Activated CD8-positive, alpha-beta T cell treated with anti-CD3 and anti-CD28 coated beads for 36 hours (primary cell): Measurements from ENCODE around the gene GSTM5. TPM values are rescaled to one million over a fixed set of nuclear protein-coding genes. Genes with fewer than 3 reads are reported as not detected.

ENCODE experiments used
- ATAC-seq: fragments of 200-7000 bp; cut with Tn5 transposase; one replicate; pipeline ENCODE4 v1.10.0; 2021; ENCODE audit warnings: mild to moderate bottlenecking, moderate library complexity
- CTCF ChIA-PET: fragments of 350-600 bp; sonication (Branson Sonifier 250); formaldehyde crosslinking; loops from one replicate; lab custom pipeline; 2021; ENCODE audit warnings: antibody characterized with exemption; lab: Charles Lee
- POLR2A ChIA-PET: fragments of 350-600 bp; sonication (Branson Sonifier 250); formaldehyde crosslinking; loops from one replicate; lab custom pipeline; 2021; ENCODE audit warnings: antibody characterized with exemption; lab: Charles Lee
- DNase-seq: peaks from one replicate; pipeline ENCODE4 v3.0.0-alpha.2; 2020
- H3K27ac Mint-ChIP-seq: one replicate; pipeline ENCODE4 v1.8.0; 2021; ENCODE audit warnings: mild to moderate bottlenecking, mixed read lengths
- H3K27me3 Mint-ChIP-seq: one replicate; pipeline ENCODE4 v1.8.0; 2021; ENCODE audit warnings: mixed read lengths
- H3K36me3 Mint-ChIP-seq: one replicate; pipeline ENCODE4 v1.8.0; 2021; ENCODE audit warnings: low read depth, mixed read lengths
- H3K4me1 Mint-ChIP-seq: one replicate; pipeline ENCODE4 v1.8.0; 2021; ENCODE audit warnings: low read depth, mixed read lengths
- H3K4me3 Mint-ChIP-seq: one replicate; pipeline ENCODE4 v1.8.0; 2021; ENCODE audit warnings: mild to moderate bottlenecking, moderate library complexity, mixed read lengths
- H3K9me3 Mint-ChIP-seq: one replicate; pipeline ENCODE4 v1.8.0; 2021; ENCODE audit warnings: mixed read lengths
- intact Hi-C: fragments of 100-400 bp; cut with micrococcal nuclease; formaldehyde crosslinking; loops from one replicate; pipeline ENCODE4 v1.10.0; 2022
- total RNA-seq, 2 experiments: library from RNA; stranded (reverse); gene quantifications; one replicate each; pipeline ENCODE4 v1.2.3, GENCODE V29; 2021
- TF ChIP-seq, protein P1 (sequence below): fragments of 200-600 bp; IDR thresholded peaks from one replicate; pipeline ENCODE4 v1.8.0; 2022; ENCODE audit warnings: antibody characterized with exemption, mild to moderate bottlenecking

The GSTM5 gene
- total RNA-seq, 2 experiments from 2014 or later = 0.49 to 0.50 TPM

DNA sequence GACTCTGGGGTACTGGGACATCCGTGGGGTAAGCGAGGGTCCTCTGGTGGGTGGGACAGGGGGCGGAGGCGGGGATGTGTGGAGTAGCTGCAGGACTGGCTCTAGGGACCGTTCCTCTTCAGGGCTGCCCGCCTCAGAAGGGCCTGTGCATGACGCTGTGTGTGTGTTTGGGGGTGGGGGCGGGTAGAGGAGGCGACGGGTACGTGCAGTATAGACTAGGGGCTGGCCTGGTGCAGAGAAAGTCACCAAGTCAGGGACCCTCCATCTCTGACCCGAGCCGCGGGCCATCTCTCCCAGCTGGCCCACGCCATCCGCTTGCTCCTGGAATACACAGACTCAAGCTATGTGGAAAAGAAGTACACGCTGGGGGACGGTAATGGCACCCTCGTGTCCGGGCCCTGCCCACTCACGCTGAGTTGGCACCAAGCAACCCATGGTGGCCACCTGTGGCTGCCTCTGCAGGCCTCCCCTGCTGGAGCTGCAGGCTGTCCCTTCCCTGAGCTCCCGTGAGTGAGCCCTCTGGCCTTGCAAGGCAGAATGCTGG, 342 bp downstream of the GSTM5 start:
- POLR2A ChIA-PET = interaction anchor here (0.6 to 1.1 kb wide), 2 partner anchors 12 to 25 kb away, joined by 3 to 5 read pairs; no protein-coding TSS in a partner anchor
- Mint-ChIP-seq H3K36me3 (peaks cover 7% of the 10 kb centered on the region), H3K4me3 (no peak overlapping the region), H3K4me1 (peaks cover 1% of the 10 kb centered on the region), H3K27ac (no peak overlapping the region), H3K9me3 (peaks cover 13% of the 10 kb centered on the region), H3K27me3 (peaks cover 6% of the 10 kb centered on the region)
- intact Hi-C loops = no loop called here
- CTCF ChIA-PET = no interaction called here
- DNase-seq = no peak
- peak; percentile 39 for ATAC-seq
- TF ChIP-seq, protein P1, sequence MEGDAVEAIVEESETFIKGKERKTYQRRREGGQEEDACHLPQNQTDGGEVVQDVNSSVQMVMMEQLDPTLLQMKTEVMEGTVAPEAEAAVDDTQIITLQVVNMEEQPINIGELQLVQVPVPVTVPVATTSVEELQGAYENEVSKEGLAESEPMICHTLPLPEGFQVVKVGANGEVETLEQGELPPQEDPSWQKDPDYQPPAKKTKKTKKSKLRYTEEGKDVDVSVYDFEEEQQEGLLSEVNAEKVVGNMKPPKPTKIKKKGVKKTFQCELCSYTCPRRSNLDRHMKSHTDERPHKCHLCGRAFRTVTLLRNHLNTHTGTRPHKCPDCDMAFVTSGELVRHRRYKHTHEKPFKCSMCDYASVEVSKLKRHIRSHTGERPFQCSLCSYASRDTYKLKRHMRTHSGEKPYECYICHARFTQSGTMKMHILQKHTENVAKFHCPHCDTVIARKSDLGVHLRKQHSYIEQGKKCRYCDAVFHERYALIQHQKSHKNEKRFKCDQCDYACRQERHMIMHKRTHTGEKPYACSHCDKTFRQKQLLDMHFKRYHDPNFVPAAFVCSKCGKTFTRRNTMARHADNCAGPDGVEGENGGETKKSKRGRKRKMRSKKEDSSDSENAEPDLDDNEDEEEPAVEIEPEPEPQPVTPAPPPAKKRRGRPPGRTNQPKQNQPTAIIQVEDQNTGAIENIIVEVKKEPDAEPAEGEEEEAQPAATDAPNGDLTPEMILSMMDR = no peak

DNA sequence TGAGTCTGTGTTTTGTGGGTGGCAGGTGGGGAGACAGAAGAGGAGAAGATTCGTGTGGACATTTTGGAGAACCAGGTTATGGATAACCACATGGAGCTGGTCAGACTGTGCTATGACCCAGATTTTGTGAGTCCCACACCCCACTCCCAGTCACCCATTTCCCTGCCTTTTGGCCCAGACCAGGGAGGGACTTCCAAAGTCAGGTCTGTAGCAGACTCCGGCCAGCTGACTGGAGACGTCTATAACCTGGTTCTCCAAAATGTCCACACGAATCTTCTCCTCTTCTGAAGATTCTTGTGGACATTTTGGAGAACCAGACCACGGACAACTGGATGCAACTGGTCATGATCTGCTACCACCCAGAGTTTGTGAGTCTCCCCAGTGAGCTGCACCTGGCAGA, 1.6 kb downstream of the GSTM5 start:
- TF ChIP-seq, protein P1 = no peak
- CTCF ChIA-PET = interaction anchor here (1.4 kb wide), 1 partner anchor 73 kb away, joined by 3 read pairs; no protein-coding TSS in a partner anchor
- peaks cover 3% of the 10 kb centered on the region for H3K36me3 Mint-ChIP-seq
- H3K9me3 Mint-ChIP-seq = peaks cover 10% of the 10 kb centered on the region
- intact Hi-C loops = no loop called here
- H3K4me1 Mint-ChIP-seq = peaks cover 1% of the 10 kb centered on the region
- H3K27ac Mint-ChIP-seq = no peak overlapping the region
- peaks cover 6% of the 10 kb centered on the region for H3K27me3 Mint-ChIP-seq
- ATAC-seq (no peak), DNase-seq (no peak)
- POLR2A ChIA-PET = no interaction called here
- H3K4me3 Mint-ChIP-seq = no peak overlapping the region

DNA sequence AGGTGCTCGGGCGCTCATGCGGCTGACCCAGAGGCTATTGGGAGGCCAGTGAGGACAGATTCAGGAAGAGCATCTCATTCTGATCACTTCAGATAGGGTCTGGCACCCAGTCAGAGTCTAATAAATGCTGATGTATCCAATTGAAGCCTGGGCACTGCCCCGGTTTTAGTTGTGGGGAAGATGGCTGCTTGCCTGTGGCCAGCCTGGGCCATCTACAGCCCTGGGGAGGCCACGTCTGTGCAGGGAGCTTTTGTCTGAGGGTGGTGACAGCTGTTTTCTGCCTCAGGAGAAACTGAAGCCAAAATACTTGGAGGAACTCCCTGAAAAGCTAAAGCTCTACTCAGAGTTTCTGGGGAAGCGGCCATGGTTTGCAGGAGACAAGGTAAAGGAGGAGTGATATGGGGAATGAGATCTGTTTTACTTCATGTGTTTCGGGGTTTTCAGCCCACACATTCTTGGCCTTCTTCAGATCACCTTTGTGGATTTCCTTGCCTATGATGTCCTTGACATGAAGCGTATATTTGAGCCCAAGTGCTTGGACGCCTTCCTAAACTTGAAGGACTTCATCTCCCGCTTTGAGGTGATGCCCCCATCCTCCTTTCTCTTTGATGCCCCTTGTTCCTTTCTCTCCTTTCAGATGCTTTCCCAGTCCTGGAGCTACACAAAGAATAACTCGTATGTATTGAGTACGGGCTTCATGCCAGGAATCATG, 2.8 kb downstream of the GSTM5 start:
- CTCF ChIA-PET = interaction anchor here (1.4 kb wide), 1 partner anchor 74 kb away, joined by 3 read pairs; no protein-coding TSS in a partner anchor
- TF ChIP-seq, protein P1 = no peak
- H3K27me3 Mint-ChIP-seq = peaks cover 6% of the 10 kb centered on the region

DNA sequence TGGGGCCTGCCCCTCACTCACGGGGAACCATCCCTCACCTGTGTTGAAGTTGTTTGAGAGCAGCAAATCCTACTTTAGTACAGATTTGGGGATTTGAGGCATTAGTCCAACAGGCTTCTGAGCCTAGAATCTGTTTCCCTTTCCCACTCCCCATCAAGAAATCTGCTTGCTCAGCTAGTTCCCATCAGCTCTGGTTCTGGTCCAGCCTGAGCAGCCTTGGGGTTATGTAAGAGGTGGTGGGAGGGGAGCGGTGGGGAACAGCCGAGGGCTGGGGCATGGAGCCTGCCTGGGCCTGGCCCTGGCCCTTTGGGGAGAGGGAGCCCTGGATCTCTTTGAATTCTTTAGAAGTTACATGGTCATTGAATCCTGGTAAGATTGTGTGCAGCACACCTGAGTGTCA, 4.1 kb downstream of the GSTM5 start:
- ATAC-seq (no peak), DNase-seq (no peak)
- intact Hi-C loops = no loop called here
- TF ChIP-seq, protein P1 = no peak
- Mint-ChIP-seq H3K27ac (no peak overlapping the region), H3K4me1 (peaks cover 5% of the 10 kb centered on the region), H3K36me3 (no peaks in the 10 kb centered on the region), H3K4me3 (no peak overlapping the region), H3K9me3 (no peaks in the 10 kb centered on the region), H3K27me3 (peaks cover 6% of the 10 kb centered on the region)
- POLR2A ChIA-PET = no interaction called here
- CTCF ChIA-PET = interaction anchor here (1.1 kb wide), 1 partner anchor 76 kb away, joined by 5 read pairs; no protein-coding TSS in a partner anchor

More for the DNA sequence above, 2.8 kb downstream of the GSTM5 start:
- H3K27ac Mint-ChIP-seq = no peak overlapping the region
- ATAC-seq (no peak), DNase-seq (no peak)
- no peaks in the 10 kb centered on the region for H3K36me3 Mint-ChIP-seq
- H3K4me3 Mint-ChIP-seq = no peak overlapping the region
- H3K9me3 Mint-ChIP-seq = no peaks in the 10 kb centered on the region
- POLR2A ChIA-PET = no interaction called here
- intact Hi-C loops = no loop called here
- H3K4me1 Mint-ChIP-seq = peaks cover 5% of the 10 kb centered on the region

DNA sequence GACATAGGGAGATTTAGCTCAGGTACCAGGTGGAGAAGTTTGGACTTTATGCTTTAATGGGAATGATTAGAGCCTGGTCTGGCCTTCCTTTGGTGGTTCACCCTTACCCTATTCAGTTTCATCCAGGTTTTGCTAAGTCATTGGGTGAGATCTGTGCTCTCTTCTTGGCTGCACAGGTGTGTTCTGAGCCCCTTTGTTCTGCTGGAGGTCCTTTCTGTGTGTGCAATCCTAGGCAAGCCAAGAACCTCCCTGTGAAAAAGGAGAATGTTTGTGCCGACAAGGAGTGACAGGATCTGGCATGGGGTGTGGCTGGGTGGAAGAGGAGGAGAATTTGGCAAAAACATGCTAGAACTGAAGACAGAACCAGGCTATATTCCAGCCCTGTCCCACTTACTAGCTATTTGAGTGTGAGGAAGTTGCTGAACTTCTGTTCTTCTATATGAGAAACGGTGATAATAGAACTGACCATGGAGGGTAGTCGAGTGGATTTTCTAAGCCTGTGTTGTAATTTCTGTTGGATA, 4.6 kb downstream of the GSTM5 start:
- CTCF ChIA-PET = interaction anchor here (1.1 kb wide), 1 partner anchor 76 kb away, joined by 5 read pairs; no protein-coding TSS in a partner anchor
- POLR2A ChIA-PET = no interaction called here
- DNase-seq = no peak
- H3K9me3 Mint-ChIP-seq = no peaks in the 10 kb centered on the region
- TF ChIP-seq, protein P1 = no peak
- H3K36me3 Mint-ChIP-seq = no peaks in the 10 kb centered on the region
- ATAC-seq = no peak
- H3K27ac Mint-ChIP-seq = no peak overlapping the region
- H3K4me1 Mint-ChIP-seq = peaks cover 5% of the 10 kb centered on the region
- intact Hi-C loops = no loop called here
- H3K27me3 Mint-ChIP-seq = peaks cover 6% of the 10 kb centered on the region
- H3K4me3 Mint-ChIP-seq = no peak overlapping the region
